SK-N-SH (cell line): ENCODE results near the gene SEZ6L. TPM values are rescaled to one million over a fixed set of nuclear protein-coding genes. Genes with fewer than 3 reads are reported as not detected.

ENCODE experiments used
- CTCF ChIA-PET: fragments of 300-600, 350-600 bp; formaldehyde crosslinking; extraction: SDS; loops from one replicate; lab custom pipeline; 2021; lab: Yijun Ruan, JAX
- POLR2A ChIA-PET: fragments of 350-600 bp; sonication (Branson Sonifier 250); formaldehyde crosslinking; extraction: SDS; loops from one replicate; lab custom pipeline; 2020; ENCODE audit warnings: antibody characterized with exemption, inconsistent platforms; lab: Yijun Ruan, JAX
- DNase-seq: peaks from one replicate; pipeline ENCODE4 v3.0.0; 2012
- H2AFZ ChIP-seq: fragments of 200-600 bp; sonication (generic); 2 replicates; pipeline ENCODE4 v1.8.1; 2016; ENCODE audit warnings: antibody characterized with exemption, mild to moderate bottlenecking, low read depth
- H3F3A ChIP-seq: fragments of 200-600 bp; sonication (generic); replicated peaks from 2 replicates; pipeline ENCODE3; 2016; ENCODE audit warnings: antibody characterized with exemption, mild to moderate bottlenecking; ENCODE audit not compliant: insufficient read depth
- H3K27ac ChIP-seq, 2 experiments: fragments of 200-500 bp in 1 of 2; fragments of 200-600 bp in 1 of 2; sonication (Bioruptor generic) in 1 of 2; sonication (generic), shearing (Covaris generic) in 1 of 2; 2 replicates each; pipeline versions ENCODE4 v1.5.1 to v1.6.1; 2014 to 2016; ENCODE audit warnings: low read depth in 2 of 2, inconsistent platforms in 1 of 2, low read length in 1 of 2, mild to moderate bottlenecking in 1 of 2, mixed read lengths in 1 of 2
- H3K27me3 ChIP-seq: fragments of 200-600 bp; sonication (generic), shearing (Covaris generic); 2 replicates; pipeline ENCODE4 v1.6.1; 2016; ENCODE audit warnings: mixed run types; ENCODE audit not compliant: insufficient read depth
- H3K36me3 ChIP-seq, 2 experiments: fragments of 200-500 bp in 1 of 2; fragments of 200-600 bp in 1 of 2; sonication (Bioruptor generic) in 1 of 2; sonication (generic) in 1 of 2; replicated peaks in 1 of 2; 2 replicates each; pipeline versions ENCODE3 to v1.5.1; 2014 to 2016; ENCODE audit warnings: low read length in 1 of 2, mild to moderate bottlenecking in 1 of 2; ENCODE audit not compliant: insufficient read depth in 2 of 2, control insufficient read depth in 1 of 2
- H3K4me1 ChIP-seq, 2 experiments: fragments of 200-500 bp in 1 of 2; fragments of 200-600 bp in 1 of 2; sonication (Bioruptor generic) in 1 of 2; sonication (generic), shearing (Covaris generic) in 1 of 2; 2 replicates each; pipeline versions ENCODE4 v1.5.1 to v1.6.1; 2014 to 2016; ENCODE audit warnings: low read depth in 1 of 2, low read length in 1 of 2, mixed run types in 1 of 2; ENCODE audit not compliant: insufficient read depth in 2 of 2, control insufficient read depth in 1 of 2
- H3K4me2 ChIP-seq: fragments of 200-600 bp; sonication (generic), shearing (Covaris generic); 2 replicates; pipeline ENCODE4 v1.6.1; 2017; ENCODE audit warnings: mixed run types
- H3K4me3 ChIP-seq, 2 experiments: fragments of 200-500 bp in 1 of 2; fragments of 200-600 bp in 1 of 2; sonication (Bioruptor generic) in 1 of 2; sonication (generic), shearing (Covaris generic) in 1 of 2; 2 replicates each; pipeline versions ENCODE4 v1.5.1 to v1.8.1; 2014 to 2016; ENCODE audit warnings: low read depth in 2 of 2, inconsistent platforms in 1 of 2, low read length in 1 of 2, mild to moderate bottlenecking in 1 of 2, mixed read lengths in 1 of 2, moderate library complexity in 1 of 2
- H3K79me2 ChIP-seq: fragments of 200-600 bp; sonication (generic); 2 replicates; pipeline ENCODE4 v1.8.1; 2017; ENCODE audit warnings: mild to moderate bottlenecking; ENCODE audit not compliant: insufficient read depth
- H3K9ac ChIP-seq: fragments of 200-600 bp; sonication (generic); 2 replicates; pipeline ENCODE4 v1.6.1; 2017; ENCODE audit warnings: mixed run types
- H3K9me2 ChIP-seq: fragments of 200-600 bp; sonication (generic); 2 replicates; pipeline ENCODE4 v1.6.1; 2017; ENCODE audit warnings: mixed run types
- H3K9me3 ChIP-seq: fragments of 200-600 bp; sonication (generic); 2 replicates; pipeline ENCODE4 v1.6.1; 2017; ENCODE audit warnings: mixed run types, mild to moderate bottlenecking, moderate library complexity
- H4K20me1 ChIP-seq: fragments of 200-600 bp; sonication (generic); 2 replicates; pipeline ENCODE4 v1.6.1; 2017; ENCODE audit warnings: mild to moderate bottlenecking, mixed run types; ENCODE audit not compliant: insufficient read depth
- EZH2phosphoT487 ChIP-seq: fragments of 200-600 bp; sonication (generic); IDR thresholded peaks from 2 replicates; pipeline ENCODE4 v1.6.1; 2017; ENCODE audit warnings: low read depth, mixed run types, mild to moderate bottlenecking, antibody characterized with exemption, moderate library complexity, borderline replicate concordance
- FOSL2 ChIP-seq: IDR thresholded peaks from 2 replicates; pipeline ENCODE4 v1.4.0; 2012; ENCODE audit warnings: low read depth, mild to moderate bottlenecking, moderate library complexity, borderline replicate concordance
- GABPA ChIP-seq: IDR thresholded peaks from 2 replicates; pipeline ENCODE4 v1.4.0; 2012; ENCODE audit warnings: low read depth, mild to moderate bottlenecking
- MXI1 ChIP-seq: IDR thresholded peaks from 2 replicates; pipeline ENCODE4 v1.6.1; 2012; ENCODE audit warnings: mild to moderate bottlenecking, low read depth, low read length, improper control_type of control experiment
- NRF1 ChIP-seq: IDR thresholded peaks from 2 replicates; pipeline ENCODE4 v1.6.1; 2012; ENCODE audit warnings: low read depth, mild to moderate bottlenecking, low read length
- POLR2AphosphoS5 ChIP-seq: IDR thresholded peaks from 2 replicates; pipeline ENCODE4 v1.6.1; 2012; ENCODE audit warnings: low read depth, low read length
- RAD21 ChIP-seq: IDR thresholded peaks from 2 replicates; pipeline ENCODE4 v1.6.1; 2012; ENCODE audit warnings: mild to moderate bottlenecking, low read length
- RXRA ChIP-seq: IDR thresholded peaks from 2 replicates; pipeline ENCODE4 v1.4.0; 2012; ENCODE audit warnings: low read depth, mild to moderate bottlenecking, borderline replicate concordance
- WGBS: methylation state at CpG from one replicate; pipeline ENCODE4 v1.1.6; 2017; ENCODE audit warnings: low lambda C conversion rate; 5-methylcytosine and 5-hydroxymethylcytosine counted together
- polyA plus RNA-seq, 3 experiments: library from polyadenylated mRNA; depleted of rRNA; stranded (reverse); fragments of >200 nt; gene quantifications; 2 replicates each; pipeline ENCODE4 v1.2.3, GENCODE V29; 2012
- TF ChIP-seq, protein P1 (sequence below): fragments of 150-350 bp; IDR thresholded peaks from 2 replicates; pipeline ENCODE4 v1.6.1; 2017; ENCODE audit warnings: antibody characterized with exemption, low read length, low read depth, borderline replicate concordance
- TF ChIP-seq, protein P2 (sequence below): IDR thresholded peaks from 2 replicates; pipeline ENCODE4 v1.4.0; 2012; ENCODE audit warnings: low read depth
- TF ChIP-seq, protein P3 (sequence below): IDR thresholded peaks from 2 replicates; pipeline ENCODE4 v1.4.0; 2012; ENCODE audit warnings: low read depth, borderline replicate concordance

Gene SEZ6L
- polyA plus RNA-seq, 1 of the 3 experiments (the other 2 are of a cell fraction), result 0.10 TPM

DNA sequence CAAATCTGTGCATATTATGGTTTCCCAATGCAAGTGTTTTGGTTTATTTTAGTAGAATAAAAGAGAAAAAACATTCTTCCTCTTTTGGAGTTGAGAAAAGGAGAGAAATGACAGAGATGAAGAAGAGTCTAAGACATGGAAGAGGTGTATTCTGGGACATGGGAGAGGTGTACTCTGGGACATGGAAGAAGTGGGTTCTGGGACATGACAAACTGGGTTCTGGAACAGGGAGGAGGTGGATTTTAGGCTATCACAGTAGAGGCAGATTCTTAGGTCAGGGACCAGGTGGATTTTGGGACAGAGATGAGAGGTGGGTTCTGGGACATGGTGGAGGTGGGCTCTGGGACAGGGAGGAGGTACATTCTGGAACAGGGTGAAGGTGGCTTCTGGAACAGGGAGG lies 257.7 kb downstream of the SEZ6L start:
- no peak for DNase-seq

DNA sequence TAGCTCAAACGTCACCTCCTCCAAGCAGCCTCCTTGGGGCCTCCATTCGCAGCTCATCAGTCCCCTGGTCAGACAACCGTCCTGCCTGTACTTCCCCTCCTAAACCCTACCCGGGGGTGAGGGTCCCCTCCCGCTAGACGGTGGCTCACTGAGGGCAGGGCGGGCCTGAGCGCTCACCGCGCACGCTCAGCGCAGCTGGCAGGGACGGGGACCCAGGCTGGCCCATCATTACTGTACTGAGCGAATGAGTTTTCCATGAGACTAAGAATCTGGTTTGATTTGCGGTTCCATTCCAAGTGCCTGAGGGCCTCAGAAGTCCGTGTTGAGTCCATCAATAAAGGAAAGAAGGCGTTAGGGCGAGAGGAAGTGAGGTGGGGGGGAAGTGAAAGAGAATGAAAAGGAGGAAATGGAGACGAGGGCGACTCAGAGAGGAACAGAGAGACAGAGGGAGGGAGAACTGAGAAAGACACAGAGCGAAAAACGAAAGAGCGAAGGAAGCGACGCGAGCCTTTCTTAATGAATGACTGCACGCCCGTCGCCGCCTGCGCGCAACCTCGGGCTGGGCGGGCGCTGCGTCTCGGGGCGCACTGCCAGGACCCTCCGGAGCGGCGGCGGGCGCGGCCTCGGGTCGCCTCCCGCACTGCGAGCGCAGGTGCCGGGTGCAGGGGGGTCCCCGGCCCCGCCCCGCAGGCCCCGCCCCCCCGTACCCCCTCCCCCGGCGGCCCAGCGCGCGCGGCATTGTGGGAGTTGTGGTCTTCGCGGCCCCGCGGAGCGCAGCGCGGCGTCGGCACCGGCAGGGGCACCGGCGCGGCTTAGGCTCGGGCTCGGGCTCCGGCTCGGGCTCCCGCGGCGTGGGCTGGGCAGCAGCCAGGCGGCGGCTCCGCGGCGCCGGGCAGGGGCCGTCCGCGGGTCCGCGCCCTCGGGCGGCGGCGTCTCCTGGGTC lies 259.5 kb downstream of the SEZ6L start, which contains the start of gene ASPHD2:
Gene ASPHD2, plus strand, starts transcription at position 746 of the 943 bp plus-strand sequence. CDS start 4,356 bp downstream, outside the sequence.
- no peaks in the 10 kb centered on the region for H3K79me2 ChIP-seq
- H2AFZ ChIP-seq, result peak within 1 kb of the TSS; percentile 100
- H3K36me3 ChIP-seq, result peaks cover 0 to 3% of the 10 kb centered on the region in 2 experiments
- H3K9me3 ChIP-seq, result no peaks in the 10 kb centered on the region
- 7% methylated on average over 37 of the region's 96 CpGs for WGBS
- no peaks in the 10 kb centered on the region for H4K20me1 ChIP-seq
- H3K9ac ChIP-seq, result peak within 1 kb of the TSS; percentile 73
- ChIA-PET POLR2A (no interaction called here), CTCF (interaction anchor here (1.0 kb wide), 5 partner anchors 9 to 654 kb away, joined by 3 to 4 read pairs (median 3); no protein-coding TSS in a partner anchor)
- TF ChIP-seq GABPA (peak; percentile 27; the same call in 1 of the 2 replicates), FOSL2 (no peak), NRF1 (peak; percentile 34; the same call in 1 of the 2 replicates), MXI1 (no peak), POLR2AphosphoS5 (peak; percentile 29; the same call in 1 of the 2 replicates)
- TF ChIP-seq, protein P1, sequence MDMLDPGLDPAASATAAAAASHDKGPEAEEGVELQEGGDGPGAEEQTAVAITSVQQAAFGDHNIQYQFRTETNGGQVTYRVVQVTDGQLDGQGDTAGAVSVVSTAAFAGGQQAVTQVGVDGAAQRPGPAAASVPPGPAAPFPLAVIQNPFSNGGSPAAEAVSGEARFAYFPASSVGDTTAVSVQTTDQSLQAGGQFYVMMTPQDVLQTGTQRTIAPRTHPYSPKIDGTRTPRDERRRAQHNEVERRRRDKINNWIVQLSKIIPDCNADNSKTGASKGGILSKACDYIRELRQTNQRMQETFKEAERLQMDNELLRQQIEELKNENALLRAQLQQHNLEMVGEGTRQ, result peak; percentile 35; the same call in 1 of the 2 replicates
- TF ChIP-seq, protein P2, sequence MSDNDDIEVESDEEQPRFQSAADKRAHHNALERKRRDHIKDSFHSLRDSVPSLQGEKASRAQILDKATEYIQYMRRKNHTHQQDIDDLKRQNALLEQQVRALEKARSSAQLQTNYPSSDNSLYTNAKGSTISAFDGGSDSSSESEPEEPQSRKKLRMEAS, result no peak
- peaks cover 7% of the 10 kb centered on the region for H3F3A ChIP-seq
- DNase-seq, result peak; percentile 96
- peak within 1 kb of the TSS; percentile 58 to 77 for H3K27ac ChIP-seq
- peak within 1 kb of the TSS; percentile 96 for H3K4me2 ChIP-seq
- peak within 1 kb of the TSS; percentile 60 to 87 for H3K4me3 ChIP-seq
- H3K9me2 ChIP-seq, result no peaks in the 10 kb centered on the region
- peaks cover 0 to 13% of the 10 kb centered on the region in 2 experiments; a peak in 1 of 4 replicates for H3K4me1 ChIP-seq
- no peaks in the 10 kb centered on the region; the same call in 1 of the 2 replicates for H3K27me3 ChIP-seq

More for the DNA sequence above, 257.7 kb downstream of the SEZ6L start:
- Histone ChIP-seq H3K4me1 (peaks cover 0 to 13% of the 10 kb centered on the region in 2 experiments; a peak in 1 of 4 replicates), H3K4me3 (no peak overlapping the region), H3K4me2 (no peak overlapping the region), H2AFZ (no peak overlapping the region), H3K27ac (no peak overlapping the region), H3K79me2 (no peaks in the 10 kb centered on the region), H3K27me3 (no peaks in the 10 kb centered on the region; the same call in 1 of the 2 replicates), H3K9me3 (no peaks in the 10 kb centered on the region), H3K9me2 (no peaks in the 10 kb centered on the region), H3K36me3 (no peaks in the 10 kb centered on the region), H4K20me1 (no peaks in the 10 kb centered on the region), H3K9ac (no peak overlapping the region), H3F3A (peaks cover 7% of the 10 kb centered on the region)
- no peak for TF ChIP-seq GABPA
- no peak for TF ChIP-seq RXRA
- TF ChIP-seq NRF1, result no peak
- TF ChIP-seq RAD21, result no peak
- no peak for TF ChIP-seq EZH2phosphoT487
- TF ChIP-seq, protein P3, sequence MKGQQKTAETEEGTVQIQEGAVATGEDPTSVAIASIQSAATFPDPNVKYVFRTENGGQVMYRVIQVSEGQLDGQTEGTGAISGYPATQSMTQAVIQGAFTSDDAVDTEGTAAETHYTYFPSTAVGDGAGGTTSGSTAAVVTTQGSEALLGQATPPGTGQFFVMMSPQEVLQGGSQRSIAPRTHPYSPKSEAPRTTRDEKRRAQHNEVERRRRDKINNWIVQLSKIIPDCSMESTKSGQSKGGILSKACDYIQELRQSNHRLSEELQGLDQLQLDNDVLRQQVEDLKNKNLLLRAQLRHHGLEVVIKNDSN, result no peak
- ChIA-PET CTCF (no interaction called here), POLR2A (no interaction called here)
